ES-I3 (cell line): ENCODE results near the gene OSBPL1A.

Source experiments
- H3K36me3 ChIP-seq: 2 replicates; pipeline ENCODE4 v1.6.1; 2013; ENCODE audit warnings: mild to moderate bottlenecking, low read length, control low read depth, moderate library complexity; ENCODE audit not compliant: insufficient read depth
- H3K4me1 ChIP-seq: 2 replicates; pipeline ENCODE4 v1.6.1; 2013; ENCODE audit warnings: mild to moderate bottlenecking, control low read depth, low read length; ENCODE audit not compliant: insufficient read depth
- H3K9ac ChIP-seq: 2 replicates; pipeline ENCODE4 v1.6.1; 2013; ENCODE audit warnings: low read depth, mild to moderate bottlenecking, low read length, moderate library complexity
- H3K9me3 ChIP-seq: 2 replicates; pipeline ENCODE4 v1.6.1; 2013; ENCODE audit warnings: mild to moderate bottlenecking, low read length, moderate library complexity; ENCODE audit not compliant: control insufficient read depth, insufficient read depth

The OSBPL1A gene

DNA sequence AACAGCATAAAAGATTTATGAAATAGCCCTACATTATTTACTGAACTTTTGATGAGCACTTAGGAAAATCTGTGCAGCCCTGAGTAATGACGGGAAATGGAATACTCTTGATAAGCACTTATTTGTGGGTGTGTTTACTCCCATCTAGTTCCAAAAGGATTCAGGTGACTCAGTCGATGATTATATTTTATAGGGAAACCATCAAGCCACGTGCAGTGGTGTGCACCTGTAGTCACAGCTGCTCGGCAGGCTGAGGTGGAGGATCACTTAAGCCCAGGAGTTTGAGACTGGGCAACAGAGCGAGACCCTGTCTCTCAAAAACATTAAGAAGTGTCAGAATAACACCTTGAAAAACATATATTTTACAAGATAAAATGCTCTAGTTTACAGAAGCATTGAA lies 166.9 kb downstream of the OSBPL1A start:
- H3K9me3 ChIP-seq: no peaks in the 10 kb centered on the region
- H3K9ac ChIP-seq: no peak overlapping the region
- no peaks in the 10 kb centered on the region; the same call in 1 of the 2 replicates for H3K36me3 ChIP-seq
- peaks cover 13% of the 10 kb centered on the region; the same call in 1 of the 2 replicates for H3K4me1 ChIP-seq

GRCh38 chr18:24228667-24229041 lies 169.0 kb downstream of the OSBPL1A start:
- no peaks in the 10 kb centered on the region; the same call in 1 of the 2 replicates for H3K36me3 ChIP-seq
- no peaks in the 10 kb centered on the region for H3K9me3 ChIP-seq

GRCh38 chr18:24227977-24228666 lies 169.5 kb downstream of the OSBPL1A start:
- H3K9me3 ChIP-seq: no peaks in the 10 kb centered on the region
- H3K4me1 ChIP-seq: peaks cover under 1% of the 10 kb centered on the region; the same call in 1 of the 2 replicates
- H3K36me3 ChIP-seq: no peaks in the 10 kb centered on the region; the same call in 1 of the 2 replicates
- H3K9ac ChIP-seq: no peak overlapping the region

More at GRCh38 chr18:24228667-24229041, 169.0 kb downstream of the OSBPL1A start:
- H3K9ac ChIP-seq: no peak overlapping the region
- H3K4me1 ChIP-seq: peaks cover 3% of the 10 kb centered on the region; the same call in 1 of the 2 replicates

DNA sequence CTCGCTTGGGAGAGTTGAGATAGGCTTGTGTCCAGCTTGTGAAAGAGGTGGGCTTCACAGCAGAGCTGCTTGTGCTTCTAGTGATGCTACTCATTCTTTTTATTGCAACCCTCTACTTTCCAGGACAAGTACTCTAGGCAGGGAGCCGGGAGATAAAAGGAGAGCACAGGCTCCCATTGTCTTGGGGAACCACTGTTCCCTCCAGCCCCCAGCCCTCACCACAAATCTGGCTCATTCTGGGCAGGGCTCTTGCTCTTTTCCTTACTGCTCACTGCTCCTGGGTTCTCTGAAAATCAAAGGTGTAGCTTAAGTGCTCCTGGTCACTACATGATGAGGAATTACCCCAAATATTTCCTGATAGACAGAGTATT lies 177.3 kb downstream of the OSBPL1A start:
- H3K9ac ChIP-seq: no peak overlapping the region
- H3K4me1 ChIP-seq: no peaks in the 10 kb centered on the region
- H3K9me3 ChIP-seq: no peaks in the 10 kb centered on the region
- H3K36me3 ChIP-seq: no peaks in the 10 kb centered on the region

DNA sequence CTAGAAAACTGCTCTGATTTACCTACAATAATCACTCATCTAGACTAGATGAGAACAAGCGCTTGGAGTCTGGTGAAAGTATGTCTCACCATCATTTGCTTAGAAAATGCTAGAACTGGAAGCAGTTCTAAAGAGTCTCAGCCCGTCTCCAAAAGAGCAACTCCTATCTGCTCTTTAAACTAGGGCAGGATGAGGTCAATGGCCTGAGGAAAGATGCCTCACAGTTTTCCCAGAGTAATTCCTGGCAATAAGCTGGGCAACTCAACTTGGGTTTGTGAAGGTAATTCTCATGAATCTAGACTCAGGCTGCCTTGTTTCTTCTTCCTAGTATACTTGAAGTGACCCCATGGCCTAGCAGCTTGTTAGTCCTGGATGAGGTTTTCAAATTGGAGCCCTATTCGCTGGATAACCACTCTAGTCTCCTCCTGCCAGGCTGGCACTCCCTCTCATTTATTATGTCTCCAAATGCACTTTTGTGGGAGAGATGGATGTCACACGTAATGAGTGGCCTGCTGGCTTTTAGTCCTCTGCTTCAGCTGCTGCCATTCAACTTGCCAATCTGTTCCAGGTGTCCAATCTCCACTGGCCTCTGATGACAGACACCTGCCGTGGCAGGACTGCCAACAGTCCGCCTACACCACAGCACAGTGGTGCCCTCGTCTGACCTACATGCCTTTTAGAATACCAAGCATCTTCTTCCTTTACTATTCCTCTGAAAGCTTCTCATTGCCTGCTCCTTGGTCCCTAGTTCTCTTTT lies 177.9 kb downstream of the OSBPL1A start:
- Histone ChIP-seq H3K4me1 (peaks cover 5% of the 10 kb centered on the region; the same call in 1 of the 2 replicates), H3K9ac (no peak overlapping the region), H3K36me3 (no peaks in the 10 kb centered on the region)

GRCh38 chr18:24214913-24215312 lies 182.7 kb downstream of the OSBPL1A start:
- Histone ChIP-seq H3K36me3 (no peaks in the 10 kb centered on the region), H3K4me1 (peaks cover 21% of the 10 kb centered on the region), H3K9ac (no peak overlapping the region), H3K9me3 (no peaks in the 10 kb centered on the region)

More for the DNA sequence above, 177.9 kb downstream of the OSBPL1A start:
- no peaks in the 10 kb centered on the region for H3K9me3 ChIP-seq

- H3K4me1 ChIP-seq: peaks cover 21% of the 10 kb centered on the region
- H3K9me3 ChIP-seq: no peaks in the 10 kb centered on the region
- no peaks in the 10 kb centered on the region for H3K36me3 ChIP-seq
- no peak overlapping the region for H3K9ac ChIP-seq
These were observed 183.5 kb downstream of the OSBPL1A start for GRCh38 chr18:24214144-24214543.

DNA sequence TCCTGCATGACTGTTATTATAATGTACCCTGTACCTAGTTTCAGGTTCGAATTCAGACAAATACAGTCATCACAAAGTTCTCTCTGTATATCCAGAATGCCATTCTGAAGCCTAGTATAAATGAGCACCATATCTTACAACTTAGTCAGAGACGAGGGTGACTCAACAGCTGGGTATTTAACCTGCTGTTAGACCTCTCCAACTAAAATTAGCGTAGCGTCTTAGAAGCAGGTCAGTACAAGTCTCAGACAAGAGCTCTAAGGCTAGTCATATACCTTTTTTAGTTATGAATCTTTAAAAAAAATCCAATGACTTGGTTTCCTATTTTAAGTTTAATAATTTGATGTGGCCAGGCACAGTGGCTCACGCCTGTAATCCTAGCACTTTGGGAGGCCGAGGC lies 184.7 kb downstream of the OSBPL1A start:
- Histone ChIP-seq H3K4me1 (peaks cover 27% of the 10 kb centered on the region), H3K36me3 (no peaks in the 10 kb centered on the region), H3K9ac (no peak overlapping the region), H3K9me3 (no peaks in the 10 kb centered on the region)

GRCh38 chr18:24209558-24209957 lies 188.1 kb downstream of the OSBPL1A start:
- Histone ChIP-seq H3K9me3 (no peaks in the 10 kb centered on the region), H3K36me3 (no peaks in the 10 kb centered on the region), H3K9ac (no peak overlapping the region), H3K4me1 (peaks cover 23% of the 10 kb centered on the region)

DNA sequence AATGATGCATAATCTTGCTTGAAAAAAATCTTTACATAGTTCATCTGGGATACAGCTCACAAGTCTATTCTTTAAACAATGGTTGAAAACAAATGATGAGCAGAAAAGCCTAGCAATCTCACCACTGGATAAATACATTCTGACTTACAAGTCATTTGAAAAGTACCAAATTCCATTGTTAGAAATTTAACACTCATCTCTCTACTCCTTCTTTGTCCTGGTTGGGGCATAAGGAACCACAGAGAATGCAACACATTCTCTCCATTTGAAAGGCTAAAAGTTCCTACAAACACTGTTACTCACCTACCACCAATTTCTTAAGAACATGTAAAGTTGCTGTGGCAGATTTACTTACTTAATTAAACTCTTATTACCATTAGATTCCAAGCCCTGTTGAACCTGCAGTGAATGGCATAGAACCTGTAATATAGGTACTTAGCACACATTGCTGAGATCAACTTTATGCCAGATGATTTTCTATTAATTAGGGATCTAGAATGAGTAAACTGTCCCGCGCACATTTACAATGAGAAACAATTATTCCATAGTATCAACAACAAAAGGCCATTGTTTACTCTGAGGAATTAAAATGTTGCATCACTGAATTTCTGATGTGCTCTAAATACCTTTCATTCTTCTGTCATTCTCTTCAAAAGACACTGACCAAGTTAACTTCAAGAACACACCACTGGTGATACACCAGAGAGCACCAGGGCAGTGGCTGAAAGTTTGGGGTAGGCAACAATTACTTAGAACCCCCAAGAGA lies 189.2 kb downstream of the OSBPL1A start:
- H3K36me3 ChIP-seq: no peaks in the 10 kb centered on the region
- peaks cover 14% of the 10 kb centered on the region; the same call in 1 of the 2 replicates for H3K4me1 ChIP-seq
- H3K9ac ChIP-seq: no peak overlapping the region
- H3K9me3 ChIP-seq: no peaks in the 10 kb centered on the region

DNA sequence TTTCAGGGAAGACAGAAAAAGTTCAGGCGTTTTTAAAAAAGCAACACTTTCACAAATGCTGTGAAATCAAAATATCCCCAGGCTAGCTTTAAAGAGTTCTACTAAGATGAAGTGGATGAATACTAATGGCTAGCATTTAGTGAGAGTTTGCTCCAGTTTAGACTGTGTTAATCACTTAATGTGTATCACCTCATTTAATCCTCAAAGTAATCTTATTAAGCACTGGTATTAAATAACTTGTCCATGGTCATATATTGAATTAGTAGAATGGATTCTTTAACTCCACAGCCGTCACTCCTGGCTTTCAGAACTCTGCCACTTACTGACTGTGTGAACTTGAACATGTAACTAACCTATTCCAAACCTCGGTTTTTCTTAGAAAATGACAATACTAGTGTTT lies 192.7 kb downstream of the OSBPL1A start:
- no peaks in the 10 kb centered on the region for H3K9me3 ChIP-seq
- H3K36me3 ChIP-seq: no peaks in the 10 kb centered on the region
- H3K4me1 ChIP-seq: peaks cover 9% of the 10 kb centered on the region; the same call in 1 of the 2 replicates
- no peak overlapping the region for H3K9ac ChIP-seq

DNA sequence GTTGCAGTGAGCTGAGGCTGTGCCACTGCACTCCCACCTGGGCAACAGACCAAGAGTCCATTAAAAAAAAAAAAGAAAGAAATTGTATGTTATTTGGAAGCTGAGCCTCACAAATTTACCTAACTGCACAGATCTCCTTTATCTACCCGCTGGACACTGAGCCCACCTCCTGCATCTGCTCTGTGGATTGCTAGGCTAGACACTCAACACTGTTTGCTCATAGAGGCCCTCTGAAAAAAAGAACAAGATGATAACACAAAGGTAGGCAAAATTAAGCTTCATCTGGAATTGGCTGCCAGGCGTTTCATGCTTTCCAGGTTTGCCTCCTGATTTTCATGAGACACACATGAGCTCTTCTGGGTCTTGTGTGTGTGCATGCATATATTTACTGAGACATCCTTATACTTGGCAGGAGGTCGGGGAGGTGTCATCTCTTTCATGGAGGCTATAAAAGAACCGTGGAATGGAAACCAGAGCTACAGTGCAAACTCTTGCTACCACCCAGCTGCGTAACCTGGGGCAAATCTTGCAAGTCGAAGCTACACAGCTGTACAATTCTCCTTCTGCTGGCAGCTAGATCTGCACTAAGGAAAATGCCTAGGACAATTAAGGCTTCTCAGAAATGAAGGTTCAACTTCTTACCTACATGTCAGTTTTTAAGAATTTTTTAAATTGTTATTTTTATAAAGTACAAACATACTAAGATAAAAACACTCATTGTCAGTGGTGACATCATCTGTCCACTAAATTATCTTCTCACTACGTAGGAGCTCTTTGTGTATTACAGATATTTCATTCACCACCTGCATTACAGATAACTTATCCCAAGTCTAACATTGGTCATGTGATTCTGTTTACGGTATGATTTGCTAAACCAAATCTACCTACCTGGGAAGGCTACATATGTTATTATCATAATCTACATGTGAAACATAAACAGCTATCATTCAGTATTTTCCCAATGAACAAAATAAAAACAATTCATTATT lies 195.6 kb downstream of the OSBPL1A start:
- H3K9me3 ChIP-seq: no peaks in the 10 kb centered on the region
- no peaks in the 10 kb centered on the region for H3K36me3 ChIP-seq
- no peaks in the 10 kb centered on the region for H3K4me1 ChIP-seq
- no peak overlapping the region for H3K9ac ChIP-seq

GRCh38 chr18:24200494-24201290 lies 196.9 kb downstream of the OSBPL1A start:
- no peaks in the 10 kb centered on the region for H3K4me1 ChIP-seq
- no peak overlapping the region for H3K9ac ChIP-seq
- H3K9me3 ChIP-seq: no peaks in the 10 kb centered on the region
- no peaks in the 10 kb centered on the region for H3K36me3 ChIP-seq
